Aorta (tissue), 5 donors: ENCODE data around the gene LDAH. TPM values are rescaled to one million over a fixed set of nuclear protein-coding genes. Genes with fewer than 3 reads are reported as not detected.

Experiments
- ATAC-seq: fragments of 200-7000 bp; cut with Tn5 transposase; one replicate; pipeline ENCODE4 v1.9.1; 2022; ENCODE audit warnings: moderate library complexity; ENCODE audit not compliant: low FRiP score
- DNase-seq, 2 donors: peaks; one replicate each; pipeline ENCODE4 v3.0.0-alpha.2; 2020
- H3K27ac ChIP-seq, 2 donors: one replicate each; pipeline ENCODE4 v1.5.1; 2013; ENCODE audit warnings: low read length in 2 of 2, mild to moderate bottlenecking in 2 of 2, moderate library complexity in 2 of 2, control low read depth in 1 of 2, inconsistent platforms in 1 of 2, low read depth in 1 of 2
- H3K27me3 ChIP-seq, 2 donors: one replicate each; pipeline ENCODE4 v1.6.1; 2013; ENCODE audit warnings: control low read depth in 1 of 2, low read length in 1 of 2, mild to moderate bottlenecking in 1 of 2, moderate library complexity in 1 of 2; ENCODE audit not compliant: insufficient read depth in 2 of 2, control insufficient read depth in 1 of 2
- H3K36me3 ChIP-seq, 2 donors: one replicate each; pipeline ENCODE4 v1.6.1; 2013; ENCODE audit warnings: control low read depth in 1 of 2, low read length in 1 of 2, mild to moderate bottlenecking in 1 of 2; ENCODE audit not compliant: insufficient read depth in 2 of 2, control insufficient read depth in 1 of 2
- H3K4me1 ChIP-seq, 2 donors: one replicate each; pipeline ENCODE4 v1.6.1; 2013; ENCODE audit warnings: low read length in 2 of 2, control low read depth in 1 of 2, mild to moderate bottlenecking in 1 of 2, moderate library complexity in 1 of 2; ENCODE audit not compliant: insufficient read depth in 2 of 2, control insufficient read depth in 1 of 2
- H3K4me3 ChIP-seq, 2 donors: one replicate each; pipeline ENCODE4 v1.5.1; 2013; ENCODE audit warnings: low read length in 2 of 2, control low read depth in 1 of 2, mild to moderate bottlenecking in 1 of 2
- H3K9me3 ChIP-seq: one replicate; pipeline ENCODE4 v1.6.1; 2013; ENCODE audit warnings: mild to moderate bottlenecking, low read length; ENCODE audit not compliant: control insufficient read depth
- WGBS, 2 donors: extraction: QIAGEN DNeasy Blood & Tissue Kit; methylation state at CpG; one replicate each; pipeline ENCODE4 v1.1.7; 2013; 5-methylcytosine and 5-hydroxymethylcytosine counted together
- intact Hi-C, 2 donors: fragments of 100-400 bp; cut with DNase I; formaldehyde crosslinking; loops; one replicate each; pipeline versions ENCODE4 v1.14.2 to v1.15.0; 2022
- polyA plus RNA-seq, 2 donors: library from polyadenylated mRNA; stranded (reverse); fragments of 200-250 nt; gene quantifications; one replicate each; pipeline ENCODE4 v1.2.3, GENCODE V29; 2013
- total RNA-seq, 2 donors: library from RNA; stranded (reverse); fragmentation: NEBNext Ultra II Directional; extraction: Animal tissue kit (Norgen Biotek cat#: 25700); gene quantifications; one replicate each; pipeline ENCODE4 v1.2.1, GENCODE V29; 2021
- donor health status: healthy with polysubstance abuse.
- donor health status: Bipolar disorder and iron deficiency.
- donor health status: DM: no; HTN: no; CAD: no.
- donor health status: DM: no; HTN: no; CAD: no.
- donor health status: DM: yes; HTN: yes; CAD: no.

The LDAH gene
- total and polyA plus RNA-seq, 4 donors = 6.5 to 18.3 (median 10.3) TPM

GRCh38 chr2:20766213-20766612, 56.7 kb downstream of the LDAH start:
- ATAC-seq = no peak
- DNase-seq = no peak
- no peaks in the 10 kb centered on the region for H3K9me3 ChIP-seq
- H3K4me1 ChIP-seq = no peaks in the 10 kb centered on the region
- H3K36me3 ChIP-seq = no peaks in the 10 kb centered on the region
- no peaks in the 10 kb centered on the region for H3K27me3 ChIP-seq
- intact Hi-C loops = no loop called here
- 97 to 100% methylated on average over 1 of the region's 1 CpG for WGBS, 2 donors
- no peak overlapping the region for H3K27ac ChIP-seq
- no peak overlapping the region for H3K4me3 ChIP-seq

DNA sequence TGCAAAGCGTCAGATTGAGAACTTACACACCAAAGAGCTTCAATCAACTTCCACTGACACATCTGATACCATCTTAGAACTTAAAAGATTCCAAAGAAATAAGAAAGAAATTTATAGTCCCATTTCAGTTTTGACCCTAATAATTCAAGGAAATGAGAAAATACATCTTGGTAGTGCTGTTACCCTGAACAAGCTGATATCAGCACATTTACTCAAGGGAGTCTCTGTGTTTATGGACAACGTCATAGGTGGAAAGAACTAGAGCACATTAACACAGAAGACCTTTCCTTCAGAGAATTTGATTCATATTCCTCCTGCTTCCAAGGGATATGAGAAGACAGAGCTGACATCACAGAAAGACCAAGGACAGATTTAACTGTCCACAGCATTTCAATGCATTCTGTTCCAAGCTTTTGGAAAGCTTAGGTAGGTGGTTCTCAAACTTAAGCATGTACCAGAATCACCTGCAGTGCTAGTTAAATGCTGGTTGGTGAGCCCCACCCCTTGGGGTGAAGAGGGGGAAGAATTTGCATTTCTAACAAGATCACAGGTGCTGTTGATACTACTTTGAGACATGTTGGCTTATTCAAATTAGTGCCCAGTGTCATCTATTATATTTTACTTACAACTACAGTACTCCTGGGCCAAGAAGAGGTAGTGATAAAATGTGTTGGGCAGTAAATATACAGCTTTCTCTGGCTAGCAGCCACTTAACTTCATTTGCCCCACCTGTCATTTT, 59.8 kb downstream of the LDAH start:
- H3K4me3 ChIP-seq = no peak overlapping the region
- intact Hi-C loops = no loop called here
- no peaks in the 10 kb centered on the region for H3K9me3 ChIP-seq
- no peak for ATAC-seq
- 90% methylated on average over 2 of the region's 2 CpGs for whole genome bisulfite sequencing, 2 donors
- no peak for DNase-seq
- no peaks in the 10 kb centered on the region for H3K27me3 ChIP-seq
- no peaks in the 10 kb centered on the region for H3K4me1 ChIP-seq
- no peak overlapping the region for H3K27ac ChIP-seq
- peaks cover 0 to 1% of the 10 kb centered on the region in 2 donors for H3K36me3 ChIP-seq

GRCh38 chr2:20759487-20759886, 63.4 kb downstream of the LDAH start:
- DNase-seq (no peak), ATAC-seq (no peak)
- WGBS, 2 donors = 96 to 97% methylated on average over 2 of the region's 2 CpGs
- Histone ChIP-seq H3K27me3 (no peaks in the 10 kb centered on the region), H3K4me1 (no peaks in the 10 kb centered on the region), H3K4me3 (no peak overlapping the region), H3K36me3 (peaks cover 0 to 1% of the 10 kb centered on the region in 2 donors), H3K27ac (no peak overlapping the region), H3K9me3 (no peaks in the 10 kb centered on the region)
- intact Hi-C loops = loop anchor here (5.0 to 10.0 kb wide), 2 partner anchors 65 to 77 kb away; no protein-coding TSS in a partner anchor

DNA sequence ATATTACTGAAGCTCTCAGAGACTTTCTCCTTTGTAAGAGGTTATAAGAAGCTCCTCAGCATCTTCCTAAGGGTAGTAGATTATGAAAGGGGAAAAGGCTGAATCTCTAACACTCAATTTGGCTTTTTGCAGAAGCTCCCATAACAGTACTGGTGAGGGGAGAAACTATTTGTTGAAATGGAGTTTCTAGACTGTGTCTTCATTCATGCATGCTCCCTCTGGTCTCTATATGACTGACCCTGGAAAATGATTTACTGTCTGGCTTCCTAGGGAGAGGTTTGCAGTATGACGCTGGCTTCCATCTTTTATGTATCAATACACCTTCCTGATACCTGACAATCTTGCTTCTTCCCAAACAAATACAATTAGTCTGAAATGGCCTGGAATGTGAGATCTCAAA, 63.9 kb downstream of the LDAH start:
- Histone ChIP-seq H3K36me3 (peaks cover 0 to 1% of the 10 kb centered on the region in 2 donors), H3K27me3 (no peaks in the 10 kb centered on the region), H3K9me3 (no peaks in the 10 kb centered on the region), H3K4me1 (no peaks in the 10 kb centered on the region), H3K27ac (no peak overlapping the region), H3K4me3 (no peak overlapping the region)
- DNase-seq (no peak), ATAC-seq (no peak)
- intact Hi-C loops = loop anchor here (5.0 to 10.0 kb wide), 2 partner anchors 64 to 77 kb away; no protein-coding TSS in a partner anchor
- 96 to 98% methylated on average over 1 of the region's 1 CpG for WGBS, 2 donors

- peaks cover 0 to 1% of the 10 kb centered on the region in 2 donors for H3K36me3 ChIP-seq
- H3K27me3 ChIP-seq = no peaks in the 10 kb centered on the region
- no peak overlapping the region for H3K27ac ChIP-seq
- WGBS, 2 donors = 72 to 75% methylated on average over 1 of the region's 1 CpG
- no peaks in the 10 kb centered on the region for H3K9me3 ChIP-seq
- no peaks in the 10 kb centered on the region for H3K4me1 ChIP-seq
- intact Hi-C loops = loop anchor here (5.0 to 10.0 kb wide), 2 partner anchors 63 to 75 kb away; no protein-coding TSS in a partner anchor
- DNase-seq = no peak
- H3K4me3 ChIP-seq = no peak overlapping the region
- no peak for ATAC-seq
Observed at GRCh38 chr2:20757405-20758090, 65.4 kb downstream of the LDAH start.

- DNase-seq (no peak), ATAC-seq (no peak)
- H3K36me3 ChIP-seq = peaks cover 0 to under 1% of the 10 kb centered on the region in 2 donors
- no peak overlapping the region for H3K4me3 ChIP-seq
- intact Hi-C loops = loop anchor here (5.0 to 10.0 kb wide), 2 partner anchors 60 to 73 kb away; no protein-coding TSS in a partner anchor
- no peak overlapping the region for H3K27ac ChIP-seq
- H3K27me3 ChIP-seq = no peaks in the 10 kb centered on the region
- no peaks in the 10 kb centered on the region for H3K9me3 ChIP-seq
- no peaks in the 10 kb centered on the region for H3K4me1 ChIP-seq
Observed at GRCh38 chr2:20755132-20755800, 67.6 kb downstream of the LDAH start.

GRCh38 chr2:20752293-20752692, 70.6 kb downstream of the LDAH start:
- H3K36me3 ChIP-seq = no peaks in the 10 kb centered on the region
- no peak for ATAC-seq
- no peak overlapping the region for H3K27ac ChIP-seq
- intact Hi-C loops = loop anchor here in 1 of 2 donors (10.0 kb wide), 1 partner anchor 57 kb away; no protein-coding TSS in a partner anchor
- no peaks in the 10 kb centered on the region for H3K9me3 ChIP-seq
- no peaks in the 10 kb centered on the region for H3K27me3 ChIP-seq
- no peaks in the 10 kb centered on the region for H3K4me1 ChIP-seq
- WGBS, 2 donors = 98 to 99% methylated on average over 3 of the region's 3 CpGs
- DNase-seq = no peak
- no peak overlapping the region for H3K4me3 ChIP-seq

GRCh38 chr2:20747317-20747716, 75.6 kb downstream of the LDAH start:
- DNase-seq = no peak
- ATAC-seq = no peak
- WGBS, 2 donors = 53 to 54% methylated on average over 1 of the region's 1 CpG
- Histone ChIP-seq H3K4me1 (no peaks in the 10 kb centered on the region), H3K27ac (no peak overlapping the region), H3K36me3 (no peaks in the 10 kb centered on the region), H3K4me3 (no peak overlapping the region), H3K27me3 (no peaks in the 10 kb centered on the region), H3K9me3 (no peaks in the 10 kb centered on the region)
- intact Hi-C loops = no loop called here
